DMS 273 treated with DMSO at 0.1 percent for 48 hours (cell line): ENCODE data around the gene SLITRK1.

Experiments used
- DNase-seq: peaks from one replicate; lab custom pipeline; 2025; lab: John Stamatoyannopoulos, UW

SLITRK1 gene, protein sequence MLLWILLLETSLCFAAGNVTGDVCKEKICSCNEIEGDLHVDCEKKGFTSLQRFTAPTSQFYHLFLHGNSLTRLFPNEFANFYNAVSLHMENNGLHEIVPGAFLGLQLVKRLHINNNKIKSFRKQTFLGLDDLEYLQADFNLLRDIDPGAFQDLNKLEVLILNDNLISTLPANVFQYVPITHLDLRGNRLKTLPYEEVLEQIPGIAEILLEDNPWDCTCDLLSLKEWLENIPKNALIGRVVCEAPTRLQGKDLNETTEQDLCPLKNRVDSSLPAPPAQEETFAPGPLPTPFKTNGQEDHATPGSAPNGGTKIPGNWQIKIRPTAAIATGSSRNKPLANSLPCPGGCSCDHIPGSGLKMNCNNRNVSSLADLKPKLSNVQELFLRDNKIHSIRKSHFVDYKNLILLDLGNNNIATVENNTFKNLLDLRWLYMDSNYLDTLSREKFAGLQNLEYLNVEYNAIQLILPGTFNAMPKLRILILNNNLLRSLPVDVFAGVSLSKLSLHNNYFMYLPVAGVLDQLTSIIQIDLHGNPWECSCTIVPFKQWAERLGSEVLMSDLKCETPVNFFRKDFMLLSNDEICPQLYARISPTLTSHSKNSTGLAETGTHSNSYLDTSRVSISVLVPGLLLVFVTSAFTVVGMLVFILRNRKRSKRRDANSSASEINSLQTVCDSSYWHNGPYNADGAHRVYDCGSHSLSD

DNA sequence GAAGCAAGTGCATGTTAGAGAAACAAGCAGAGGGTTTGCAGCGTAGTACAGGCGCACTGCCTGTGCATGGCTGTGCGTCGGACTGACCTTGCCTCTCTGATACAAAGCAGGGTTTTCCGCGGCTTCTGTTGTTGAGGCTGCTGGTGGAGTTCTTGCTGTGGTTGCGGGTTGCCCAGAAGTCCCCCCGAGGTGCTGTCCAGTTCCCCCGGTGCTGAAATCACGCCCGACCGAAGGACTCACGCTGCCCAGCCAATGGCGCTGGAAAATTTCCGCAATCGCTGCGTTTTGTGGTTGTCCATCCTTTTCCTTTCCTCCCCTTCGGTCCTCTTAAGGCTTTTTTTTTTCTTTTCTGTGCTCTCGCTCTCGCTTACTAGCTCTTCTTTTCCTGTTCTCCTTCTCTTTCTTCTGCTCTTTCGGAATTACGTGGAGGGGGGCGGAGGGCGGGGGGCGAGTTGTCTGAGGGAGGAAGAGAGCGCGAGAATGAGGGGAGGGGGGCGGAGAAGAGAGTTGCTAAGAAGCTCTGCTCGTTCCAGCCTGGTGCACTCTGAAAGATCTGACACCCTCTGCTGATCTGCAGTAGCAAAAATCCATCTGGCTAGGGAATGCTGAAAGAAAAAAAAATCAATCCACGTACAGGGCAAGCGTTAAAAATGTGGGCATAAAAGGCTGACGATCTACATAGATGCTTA, at the start of gene SLITRK1:
Gene SLITRK1, minus strand, starts transcription at position 558 of the 689 bp plus-strand sequence. CDS start 967 bp downstream, outside the sequence.
- DNase-seq: peak; percentile 14

DNA sequence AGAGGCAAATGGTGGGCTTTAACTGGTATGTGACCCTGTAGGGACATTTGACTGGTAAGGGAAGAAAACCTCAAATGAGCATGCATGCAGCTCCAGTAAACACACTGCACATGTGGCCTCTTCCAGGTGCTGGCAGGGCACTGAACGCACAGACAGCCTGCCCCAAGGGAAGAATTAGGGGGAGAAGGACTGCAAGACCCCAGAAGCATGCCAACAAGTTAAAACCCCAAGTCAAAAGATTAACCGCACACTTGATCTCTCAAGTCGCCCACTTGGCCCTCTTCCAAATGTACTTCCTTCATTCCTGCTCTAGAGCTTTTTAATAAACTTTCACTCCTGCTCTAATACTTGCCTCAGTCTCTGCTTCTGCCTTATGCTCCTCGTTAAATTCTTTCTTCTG, 46.9 kb upstream of the SLITRK1 start:
- no peak for DNase-seq

DNA sequence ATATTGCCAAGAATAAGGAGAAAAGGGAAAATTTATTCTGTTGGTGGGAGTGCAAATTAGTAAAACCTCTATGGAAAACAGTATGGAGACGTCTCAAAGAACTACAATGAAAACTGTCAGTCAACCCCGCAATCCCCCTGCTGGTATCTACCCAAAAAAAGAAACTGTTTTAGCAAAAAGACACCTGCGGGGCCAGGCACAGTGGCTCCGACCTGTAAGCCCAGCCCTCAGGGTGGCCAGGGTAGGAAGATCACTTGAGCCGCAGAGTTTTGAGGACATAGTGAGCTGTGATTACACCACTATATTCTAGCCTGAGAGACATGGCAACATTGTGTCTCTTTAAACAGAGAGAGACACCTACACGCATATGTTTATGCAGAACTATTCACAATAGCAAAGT, 37.5 kb upstream of the SLITRK1 start:
- DNase-seq: no peak

DNA sequence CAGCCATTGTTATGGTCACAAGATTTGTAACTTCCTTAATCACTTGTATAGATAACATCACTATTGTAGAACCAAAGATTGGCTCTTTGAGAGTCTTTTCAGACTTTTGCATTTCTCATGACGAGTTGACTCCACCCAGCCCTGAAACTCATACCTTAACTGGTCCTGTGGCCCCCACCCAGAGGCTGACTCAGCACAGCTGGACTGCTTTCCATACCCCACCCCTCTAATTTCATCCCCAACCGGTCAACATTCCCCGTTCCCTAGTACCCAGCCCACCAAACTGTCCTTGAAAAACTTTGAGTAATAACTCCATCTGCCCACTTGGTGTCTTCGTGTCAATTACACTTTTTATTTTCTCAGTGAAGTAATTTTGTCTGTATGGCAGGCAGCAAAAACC, 32.1 kb upstream of the SLITRK1 start:
- DNase-seq: no peak

DNA sequence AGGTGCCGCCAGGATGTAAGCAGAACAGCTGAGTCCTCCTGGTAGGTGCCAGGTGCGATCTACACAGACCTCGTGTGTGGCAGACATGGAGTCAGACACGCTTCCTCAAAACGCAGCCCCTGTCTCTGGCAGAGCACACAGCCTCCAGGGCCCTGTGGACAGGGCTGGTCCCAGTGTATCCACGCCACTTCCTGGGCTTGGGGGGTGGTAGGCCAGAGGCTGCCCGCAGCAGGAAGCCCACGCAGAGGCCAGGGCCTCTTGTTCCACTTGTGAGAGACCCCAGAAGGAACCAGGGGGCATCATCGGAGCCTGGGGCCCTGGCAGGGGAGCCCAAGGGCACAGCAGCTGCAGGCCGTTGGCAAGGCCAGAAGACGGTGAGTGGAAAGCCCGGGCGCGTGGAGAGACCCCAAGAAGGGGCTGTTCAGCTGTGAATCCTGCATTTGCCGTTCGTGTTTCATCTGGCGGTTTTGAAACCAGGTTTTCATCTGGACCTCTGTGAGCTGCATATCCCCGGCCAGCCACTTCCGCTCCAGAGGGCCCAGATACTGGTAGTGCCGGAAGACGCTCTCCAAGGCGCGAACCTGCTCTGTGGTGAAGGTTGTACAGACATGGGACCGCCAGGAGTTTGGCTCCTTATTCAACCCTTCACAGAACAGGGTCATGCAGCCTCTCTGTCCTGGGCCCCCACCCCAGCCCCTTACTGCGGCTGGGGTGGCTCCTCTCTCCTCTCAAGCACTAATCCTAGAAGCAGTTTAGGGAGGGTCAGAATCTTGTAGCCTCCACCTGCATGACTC, 25.1 kb upstream of the SLITRK1 start:
- DNase-seq: no peak

DNA sequence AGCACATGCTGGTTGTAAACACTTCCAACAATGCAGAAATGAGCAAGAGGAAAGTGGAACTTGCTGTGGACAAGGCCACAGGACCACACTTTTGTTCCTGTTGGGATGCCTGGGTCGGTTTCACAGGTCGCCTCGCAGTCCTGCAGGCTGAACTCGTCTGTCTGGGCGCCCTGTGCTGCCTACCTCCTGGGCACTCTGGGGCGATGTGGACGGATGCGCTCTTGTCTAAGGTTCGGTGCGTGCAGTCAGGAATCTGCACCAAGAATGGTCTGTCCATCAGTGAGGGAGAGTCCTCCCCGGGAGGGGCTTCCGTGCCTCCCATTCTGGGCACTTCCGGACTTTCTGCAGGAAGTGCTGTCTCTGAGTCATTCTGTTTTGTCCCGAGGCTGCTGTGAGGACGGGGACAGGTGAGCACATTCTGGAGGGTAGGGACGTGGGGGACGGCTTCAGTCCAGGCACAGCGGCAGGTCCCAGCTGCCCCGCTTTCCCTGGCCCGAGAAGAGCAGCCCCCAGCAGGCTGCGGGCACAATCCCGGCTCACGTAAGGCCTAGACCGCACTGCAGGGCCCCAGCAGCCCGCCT, 24.1 kb upstream of the SLITRK1 start:
- no peak for DNase-seq

DNA sequence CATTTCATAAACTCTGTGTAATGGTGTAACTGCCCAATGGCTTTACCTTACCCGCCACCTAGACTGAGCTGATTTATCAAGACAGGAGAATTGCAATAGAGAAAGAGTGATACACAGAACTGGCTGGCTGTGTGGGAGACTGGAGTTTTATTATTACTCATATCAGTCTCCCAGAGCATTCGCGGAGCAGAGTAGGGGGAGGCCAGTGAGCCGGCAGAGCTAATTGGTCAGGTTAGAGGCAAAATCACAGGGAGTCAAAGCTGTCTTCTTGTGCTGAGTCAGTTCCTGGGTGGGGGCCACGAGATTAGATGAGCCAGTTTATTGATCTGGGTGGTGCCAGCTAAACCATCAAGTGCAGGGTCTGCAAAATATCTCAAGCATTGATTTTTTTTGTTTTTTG, 23.4 kb upstream of the SLITRK1 start:
- no peak for DNase-seq

DNA sequence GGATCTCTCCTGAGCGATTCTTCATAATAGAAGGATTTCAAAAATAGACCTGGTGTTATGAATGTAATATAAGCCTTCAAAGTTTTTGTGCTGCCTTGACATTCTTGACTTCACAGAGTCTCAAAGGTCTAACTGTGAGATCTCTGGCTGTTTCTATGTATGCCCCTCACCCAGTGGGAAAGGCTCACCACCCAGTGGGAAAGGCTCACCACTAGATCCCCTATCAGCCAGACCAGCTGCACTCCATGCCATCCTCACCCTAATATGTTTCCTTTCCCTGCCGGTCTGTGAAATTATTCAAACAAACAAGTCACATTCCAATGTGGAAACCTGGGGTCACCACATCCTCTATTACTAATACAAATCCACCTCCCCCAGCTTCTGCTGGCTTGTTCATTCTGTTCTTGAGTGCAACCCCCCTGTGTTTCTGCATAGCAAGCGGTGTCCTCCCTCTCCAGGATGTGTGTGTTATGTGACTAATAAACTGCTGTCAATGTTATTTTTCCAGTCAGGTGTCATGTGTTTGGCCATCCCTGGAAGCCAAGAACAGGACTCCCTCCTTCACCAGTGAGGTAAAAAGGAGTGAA, 13.8 kb upstream of the SLITRK1 start:
- no peak for DNase-seq

DNA sequence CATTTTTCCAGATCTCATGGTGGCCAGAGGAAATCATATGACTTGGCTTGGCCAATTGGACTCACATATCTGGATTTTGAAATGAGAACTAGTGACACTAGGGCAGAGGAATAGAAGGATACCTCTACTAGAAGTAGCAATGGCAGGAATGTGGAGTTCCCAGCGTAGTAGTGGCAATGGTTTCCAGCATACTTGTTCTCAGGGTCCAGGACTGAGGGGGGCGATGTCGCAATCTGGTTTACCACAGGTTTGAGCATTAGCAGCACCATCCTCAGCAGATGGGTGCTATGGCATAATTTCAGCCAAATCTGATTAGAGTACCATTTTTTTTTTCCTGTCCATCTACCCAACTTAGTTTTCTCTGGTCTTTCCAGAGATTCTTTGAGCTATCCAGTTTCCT, 8.1 kb upstream of the SLITRK1 start:
- no peak for DNase-seq

DNA sequence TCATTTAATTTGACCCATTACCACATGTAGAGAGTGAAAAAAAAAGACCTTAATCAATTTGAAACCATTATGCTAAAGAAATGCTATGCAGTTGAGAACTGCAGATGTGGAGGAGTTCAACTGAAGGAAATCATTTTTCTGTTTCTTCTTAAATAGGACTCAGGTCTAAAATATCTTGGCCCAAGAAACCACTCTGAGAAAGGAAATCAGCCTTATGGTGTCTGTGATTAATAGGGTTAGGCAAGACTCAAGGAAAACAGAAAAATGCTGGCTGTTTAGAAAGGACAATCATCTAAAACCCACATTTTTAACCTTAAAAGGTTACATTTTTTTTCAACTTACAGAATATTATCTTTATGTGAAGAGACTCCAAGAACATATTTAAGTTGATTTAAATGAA, 1.9 kb upstream of the SLITRK1 start:
- no peak for DNase-seq

DNA sequence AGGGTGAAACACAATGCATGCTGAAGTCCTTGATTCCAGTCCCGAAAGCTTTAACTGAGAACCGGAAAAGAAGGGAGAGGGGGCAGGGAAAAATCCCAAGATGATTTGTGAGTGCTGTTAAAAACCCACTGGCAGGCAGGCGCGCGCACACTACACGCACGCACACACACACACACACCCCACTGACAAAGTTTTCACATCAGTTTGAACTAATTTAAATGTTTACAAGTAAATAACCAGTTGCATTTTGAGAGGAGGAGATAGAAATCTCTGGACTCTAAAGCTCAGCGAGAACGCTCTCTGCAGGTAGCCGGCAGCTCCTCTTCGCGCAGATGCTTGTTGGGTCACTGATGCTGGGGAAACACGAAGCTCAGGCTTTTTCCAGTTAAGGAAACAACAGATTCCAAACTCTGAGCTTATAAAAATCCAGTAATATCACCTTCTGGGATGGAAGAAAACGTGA, 818 bp upstream of the SLITRK1 start:
- DNase-seq: no peak

DNA sequence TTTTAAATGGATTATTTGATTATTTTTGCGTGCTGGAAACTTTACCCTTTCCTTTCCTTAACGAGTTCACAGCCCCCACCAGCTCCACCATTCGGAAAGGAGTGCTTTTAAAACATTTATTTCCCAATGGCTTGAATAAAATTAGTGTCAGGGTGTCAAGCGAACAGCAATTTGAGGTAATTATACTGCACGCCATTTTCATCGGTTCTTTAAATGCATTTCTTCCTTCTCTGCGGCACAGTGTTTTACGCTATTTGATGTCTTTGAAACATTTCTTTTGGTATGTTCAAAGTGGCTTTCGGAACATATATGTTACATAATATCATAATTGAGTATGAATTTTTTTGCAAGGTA, 309 bp upstream of the SLITRK1 start:
- DNase-seq: no peak

DNA sequence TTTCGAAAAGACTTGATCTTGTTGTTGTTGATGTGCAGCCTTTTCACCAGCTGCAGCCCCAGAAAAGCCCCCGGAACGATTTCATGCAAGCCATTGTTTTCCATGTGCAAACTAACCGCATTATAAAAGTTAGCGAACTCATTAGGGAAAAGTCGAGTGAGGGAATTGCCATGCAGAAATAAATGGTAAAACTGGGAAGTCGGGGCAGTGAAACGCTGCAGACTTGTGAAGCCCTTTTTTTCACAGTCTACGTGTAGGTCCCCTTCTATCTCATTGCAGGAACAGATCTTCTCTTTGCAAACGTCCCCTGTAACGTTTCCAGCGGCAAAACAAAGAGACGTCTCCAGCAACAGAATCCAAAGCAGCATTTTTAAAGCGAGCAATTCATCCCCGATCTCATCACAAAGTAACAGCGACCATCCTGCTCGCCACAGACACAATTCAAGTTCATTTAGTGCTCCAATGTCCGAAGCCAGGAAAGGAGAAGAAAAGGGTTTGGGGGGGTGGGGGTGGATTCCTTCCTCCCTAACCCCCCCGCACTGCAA, 1.1 kb downstream of the SLITRK1 start:
- DNase-seq: no peak

DNA sequence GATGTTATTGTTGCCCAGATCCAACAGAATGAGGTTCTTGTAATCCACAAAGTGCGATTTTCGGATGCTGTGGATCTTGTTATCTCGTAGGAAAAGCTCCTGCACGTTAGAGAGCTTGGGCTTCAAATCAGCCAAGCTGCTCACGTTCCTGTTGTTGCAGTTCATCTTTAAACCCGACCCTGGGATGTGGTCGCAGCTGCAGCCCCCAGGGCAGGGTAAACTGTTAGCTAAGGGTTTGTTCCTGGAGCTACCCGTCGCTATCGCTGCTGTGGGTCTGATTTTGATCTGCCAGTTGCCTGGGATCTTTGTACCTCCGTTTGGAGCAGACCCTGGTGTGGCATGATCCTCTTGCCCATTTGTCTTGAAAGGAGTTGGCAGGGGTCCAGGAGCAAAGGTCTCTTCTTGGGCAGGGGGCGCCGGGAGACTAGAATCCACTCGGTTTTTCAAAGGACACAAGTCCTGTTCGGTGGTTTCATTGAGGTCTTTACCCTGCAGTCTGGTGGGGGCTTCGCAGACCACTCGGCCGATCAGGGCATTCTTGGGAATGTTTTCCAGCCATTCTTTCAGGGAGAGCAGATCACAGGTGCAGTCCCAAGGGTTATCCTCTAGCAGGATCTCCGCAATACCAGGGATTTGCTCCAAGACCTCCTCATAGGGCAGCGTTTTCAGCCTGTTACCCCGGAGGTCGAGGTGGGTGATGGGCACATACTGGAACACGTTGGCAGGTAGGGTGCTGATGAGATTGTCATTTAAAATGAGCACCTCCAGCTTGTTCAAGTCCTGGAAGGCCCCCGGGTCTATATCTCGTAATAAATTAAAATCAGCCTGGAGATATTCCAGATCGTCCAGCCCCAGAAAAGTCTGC, 1.8 kb downstream of the SLITRK1 start:
- no peak for DNase-seq

DNA sequence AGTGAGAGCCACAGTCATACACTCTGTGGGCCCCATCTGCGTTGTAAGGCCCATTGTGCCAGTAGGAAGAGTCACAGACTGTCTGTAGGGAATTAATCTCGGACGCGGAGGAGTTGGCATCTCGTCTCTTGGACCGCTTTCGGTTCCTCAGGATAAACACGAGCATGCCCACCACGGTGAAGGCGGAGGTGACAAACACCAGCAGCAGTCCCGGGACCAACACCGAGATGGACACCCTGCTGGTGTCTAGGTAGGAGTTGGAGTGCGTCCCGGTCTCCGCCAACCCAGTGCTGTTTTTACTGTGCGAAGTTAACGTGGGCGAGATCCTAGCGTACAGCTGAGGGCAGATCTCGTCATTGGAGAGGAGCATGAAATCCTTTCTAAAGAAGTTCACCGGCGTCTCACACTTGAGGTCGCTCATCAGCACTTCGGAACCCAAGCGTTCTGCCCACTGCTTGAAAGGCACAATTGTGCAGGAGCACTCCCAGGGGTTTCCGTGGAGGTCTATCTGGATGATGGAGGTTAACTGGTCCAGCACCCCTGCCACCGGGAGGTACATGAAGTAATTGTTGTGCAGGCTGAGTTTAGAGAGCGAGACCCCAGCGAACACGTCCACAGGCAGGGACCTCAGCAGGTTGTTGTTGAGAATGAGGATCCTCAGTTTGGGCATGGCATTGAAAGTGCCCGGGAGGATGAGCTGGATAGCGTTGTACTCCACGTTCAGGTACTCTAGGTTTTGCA, 2.7 kb downstream of the SLITRK1 start:
- DNase-seq: no peak

DNA sequence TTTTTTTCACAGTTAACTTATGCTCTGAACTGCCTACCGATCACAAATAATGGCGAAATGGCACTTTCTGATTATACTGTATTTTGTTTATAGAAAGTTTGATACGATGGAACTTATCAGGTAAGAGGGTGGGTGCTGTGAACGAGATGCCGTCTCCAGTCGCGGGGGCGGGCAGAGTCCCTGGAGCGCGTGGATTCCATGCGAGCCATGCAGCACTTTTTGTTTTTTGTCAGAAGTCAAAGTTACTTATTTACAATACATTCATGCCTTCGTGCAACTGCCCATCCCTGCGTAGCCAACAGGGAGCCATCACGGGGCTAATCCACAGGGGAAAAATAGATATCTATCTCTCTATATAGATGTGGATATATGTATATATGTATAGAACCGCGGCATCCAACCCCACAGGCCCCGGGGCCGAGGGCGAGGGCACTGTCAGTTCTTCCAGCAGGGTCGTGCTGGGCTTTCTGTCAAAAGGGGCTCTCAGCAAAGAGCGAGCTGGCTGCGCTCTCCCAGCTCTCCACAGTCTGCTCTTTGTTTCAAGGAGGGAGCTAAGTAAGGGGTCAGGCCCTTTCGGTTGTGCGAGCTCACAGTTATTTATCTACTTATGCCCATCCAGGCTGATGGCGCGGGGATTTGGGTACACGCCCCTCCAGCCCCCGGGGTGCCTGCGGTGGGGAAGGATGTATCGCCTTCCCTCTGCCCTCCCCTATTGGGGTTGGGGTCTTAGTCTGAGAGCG, 3.4 kb downstream of the SLITRK1 start:
- DNase-seq: no peak

DNA sequence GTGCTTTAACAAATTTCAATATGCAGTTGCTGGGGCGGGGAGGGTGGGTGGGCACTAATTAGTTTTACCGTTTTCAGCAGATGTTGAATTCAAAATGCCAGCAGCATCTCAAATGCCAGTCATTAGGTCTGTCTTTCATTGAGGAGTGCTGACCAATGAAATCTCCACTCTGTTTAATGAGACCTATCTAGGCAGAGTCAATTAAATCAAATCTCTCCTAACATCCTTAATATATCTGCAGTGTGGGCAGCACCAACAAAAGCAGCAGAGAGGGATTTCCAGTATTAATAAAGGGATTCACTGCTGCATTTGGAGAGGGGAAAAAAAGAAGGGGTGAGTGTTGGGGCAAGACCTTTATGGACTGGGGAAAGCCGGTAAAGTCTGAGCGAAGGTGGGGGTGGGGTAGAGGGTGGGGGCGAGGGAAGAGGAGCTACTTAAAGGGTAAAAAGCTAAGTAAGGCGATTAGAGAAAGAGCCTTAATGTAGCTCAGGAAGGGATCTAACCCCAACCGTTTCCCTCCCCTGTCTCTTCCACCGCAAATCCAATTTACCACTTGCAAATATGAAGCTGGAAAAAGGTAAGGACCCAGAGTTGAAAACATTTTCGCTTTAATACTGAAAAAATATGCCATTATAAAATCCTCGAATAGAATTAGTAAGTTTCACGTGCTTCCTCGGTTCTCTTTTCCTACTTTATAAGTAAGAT, 4.5 kb downstream of the SLITRK1 start:
- no peak for DNase-seq

DNA sequence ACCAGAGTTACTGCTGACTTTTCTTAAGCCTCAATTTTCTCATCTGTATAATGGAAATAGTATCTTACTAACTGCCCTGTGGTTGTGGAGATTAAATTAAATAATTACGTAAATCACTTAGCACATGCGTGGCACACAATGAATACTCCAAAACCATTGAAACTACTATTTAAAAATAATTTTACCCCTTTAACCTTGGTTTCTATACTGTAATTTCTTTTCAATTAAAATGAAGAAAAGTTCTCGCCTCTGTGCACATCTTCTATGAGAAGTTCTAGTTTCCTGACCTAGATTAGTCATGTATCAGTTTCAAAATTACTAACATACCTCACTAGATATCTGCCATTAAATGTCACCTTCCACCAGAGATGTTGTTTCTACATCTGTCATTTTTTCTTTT, 5.7 kb downstream of the SLITRK1 start:
- no peak for DNase-seq
